ENCODE measurements around the gene SREK1.

DNA sequence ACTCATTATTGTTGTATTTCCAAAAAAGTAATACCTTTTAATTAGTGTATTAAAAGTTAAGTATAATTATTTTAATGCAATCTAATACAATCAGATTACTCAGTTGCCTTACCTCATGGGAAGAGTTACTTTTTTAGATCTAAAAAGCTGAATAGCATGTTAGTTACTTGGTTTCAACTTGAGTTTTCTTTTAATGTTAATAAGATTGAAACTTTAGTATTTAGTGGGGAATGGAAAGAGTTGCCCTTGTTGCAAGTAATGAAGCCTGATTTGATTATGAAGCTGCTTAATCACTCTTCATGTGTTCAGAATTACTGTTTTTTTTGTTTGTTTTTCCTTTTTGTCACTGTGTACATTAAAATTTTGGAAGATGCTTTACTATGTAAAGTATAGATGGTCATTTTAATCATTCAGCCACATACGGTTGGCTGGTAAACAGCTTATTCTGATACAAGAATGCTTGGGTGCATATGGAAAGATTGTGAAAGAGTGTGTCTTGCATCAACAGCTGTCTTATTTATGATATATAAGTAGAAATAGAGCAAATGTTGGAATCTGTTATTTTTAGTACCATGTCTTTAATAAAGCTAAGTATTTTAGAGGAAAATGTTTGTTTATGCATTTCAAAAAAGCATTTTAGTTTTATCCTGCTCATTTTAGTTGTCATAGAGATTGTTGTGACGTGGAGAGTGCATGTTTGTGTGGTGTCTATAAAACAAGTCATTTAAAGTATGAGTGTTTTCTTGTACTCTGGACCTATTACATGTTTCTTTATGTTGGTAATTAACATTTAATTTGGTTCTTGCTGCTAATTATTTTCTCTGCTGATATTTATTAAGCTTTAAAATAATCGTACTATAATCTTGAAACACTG lies 36.4 kb downstream of the SREK1 start:
- TF ChIP-seq, protein P1, sequence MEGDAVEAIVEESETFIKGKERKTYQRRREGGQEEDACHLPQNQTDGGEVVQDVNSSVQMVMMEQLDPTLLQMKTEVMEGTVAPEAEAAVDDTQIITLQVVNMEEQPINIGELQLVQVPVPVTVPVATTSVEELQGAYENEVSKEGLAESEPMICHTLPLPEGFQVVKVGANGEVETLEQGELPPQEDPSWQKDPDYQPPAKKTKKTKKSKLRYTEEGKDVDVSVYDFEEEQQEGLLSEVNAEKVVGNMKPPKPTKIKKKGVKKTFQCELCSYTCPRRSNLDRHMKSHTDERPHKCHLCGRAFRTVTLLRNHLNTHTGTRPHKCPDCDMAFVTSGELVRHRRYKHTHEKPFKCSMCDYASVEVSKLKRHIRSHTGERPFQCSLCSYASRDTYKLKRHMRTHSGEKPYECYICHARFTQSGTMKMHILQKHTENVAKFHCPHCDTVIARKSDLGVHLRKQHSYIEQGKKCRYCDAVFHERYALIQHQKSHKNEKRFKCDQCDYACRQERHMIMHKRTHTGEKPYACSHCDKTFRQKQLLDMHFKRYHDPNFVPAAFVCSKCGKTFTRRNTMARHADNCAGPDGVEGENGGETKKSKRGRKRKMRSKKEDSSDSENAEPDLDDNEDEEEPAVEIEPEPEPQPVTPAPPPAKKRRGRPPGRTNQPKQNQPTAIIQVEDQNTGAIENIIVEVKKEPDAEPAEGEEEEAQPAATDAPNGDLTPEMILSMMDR (IDR thresholded peaks at IDR 0.05), result no peak
- TF ChIP-seq, protein P2, sequence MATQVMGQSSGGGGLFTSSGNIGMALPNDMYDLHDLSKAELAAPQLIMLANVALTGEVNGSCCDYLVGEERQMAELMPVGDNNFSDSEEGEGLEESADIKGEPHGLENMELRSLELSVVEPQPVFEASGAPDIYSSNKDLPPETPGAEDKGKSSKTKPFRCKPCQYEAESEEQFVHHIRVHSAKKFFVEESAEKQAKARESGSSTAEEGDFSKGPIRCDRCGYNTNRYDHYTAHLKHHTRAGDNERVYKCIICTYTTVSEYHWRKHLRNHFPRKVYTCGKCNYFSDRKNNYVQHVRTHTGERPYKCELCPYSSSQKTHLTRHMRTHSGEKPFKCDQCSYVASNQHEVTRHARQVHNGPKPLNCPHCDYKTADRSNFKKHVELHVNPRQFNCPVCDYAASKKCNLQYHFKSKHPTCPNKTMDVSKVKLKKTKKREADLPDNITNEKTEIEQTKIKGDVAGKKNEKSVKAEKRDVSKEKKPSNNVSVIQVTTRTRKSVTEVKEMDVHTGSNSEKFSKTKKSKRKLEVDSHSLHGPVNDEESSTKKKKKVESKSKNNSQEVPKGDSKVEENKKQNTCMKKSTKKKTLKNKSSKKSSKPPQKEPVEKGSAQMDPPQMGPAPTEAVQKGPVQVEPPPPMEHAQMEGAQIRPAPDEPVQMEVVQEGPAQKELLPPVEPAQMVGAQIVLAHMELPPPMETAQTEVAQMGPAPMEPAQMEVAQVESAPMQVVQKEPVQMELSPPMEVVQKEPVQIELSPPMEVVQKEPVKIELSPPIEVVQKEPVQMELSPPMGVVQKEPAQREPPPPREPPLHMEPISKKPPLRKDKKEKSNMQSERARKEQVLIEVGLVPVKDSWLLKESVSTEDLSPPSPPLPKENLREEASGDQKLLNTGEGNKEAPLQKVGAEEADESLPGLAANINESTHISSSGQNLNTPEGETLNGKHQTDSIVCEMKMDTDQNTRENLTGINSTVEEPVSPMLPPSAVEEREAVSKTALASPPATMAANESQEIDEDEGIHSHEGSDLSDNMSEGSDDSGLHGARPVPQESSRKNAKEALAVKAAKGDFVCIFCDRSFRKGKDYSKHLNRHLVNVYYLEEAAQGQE (IDR thresholded peaks at IDR 0.05), result no peak
- TF ChIP-seq, protein P3, sequence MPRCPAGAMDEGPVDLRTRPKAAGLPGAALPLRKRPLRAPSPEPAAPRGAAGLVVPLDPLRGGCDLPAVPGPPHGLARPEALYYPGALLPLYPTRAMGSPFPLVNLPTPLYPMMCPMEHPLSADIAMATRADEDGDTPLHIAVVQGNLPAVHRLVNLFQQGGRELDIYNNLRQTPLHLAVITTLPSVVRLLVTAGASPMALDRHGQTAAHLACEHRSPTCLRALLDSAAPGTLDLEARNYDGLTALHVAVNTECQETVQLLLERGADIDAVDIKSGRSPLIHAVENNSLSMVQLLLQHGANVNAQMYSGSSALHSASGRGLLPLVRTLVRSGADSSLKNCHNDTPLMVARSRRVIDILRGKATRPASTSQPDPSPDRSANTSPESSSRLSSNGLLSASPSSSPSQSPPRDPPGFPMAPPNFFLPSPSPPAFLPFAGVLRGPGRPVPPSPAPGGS (IDR thresholded peaks at IDR 0.05), result no peak
- no peak for TF ChIP-seq CHD2 (IDR thresholded peaks at IDR 0.05; ENCODE audit: low read length, partially characterized antibody)
- TF ChIP-seq POLR2A (IDR thresholded peaks at IDR 0.05; ENCODE audit: low read length), result no peak
- TF ChIP-seq RCOR1 (IDR thresholded peaks at IDR 0.05; ENCODE audit: low read depth, low read length), result no peak
- TF ChIP-seq, protein P4, sequence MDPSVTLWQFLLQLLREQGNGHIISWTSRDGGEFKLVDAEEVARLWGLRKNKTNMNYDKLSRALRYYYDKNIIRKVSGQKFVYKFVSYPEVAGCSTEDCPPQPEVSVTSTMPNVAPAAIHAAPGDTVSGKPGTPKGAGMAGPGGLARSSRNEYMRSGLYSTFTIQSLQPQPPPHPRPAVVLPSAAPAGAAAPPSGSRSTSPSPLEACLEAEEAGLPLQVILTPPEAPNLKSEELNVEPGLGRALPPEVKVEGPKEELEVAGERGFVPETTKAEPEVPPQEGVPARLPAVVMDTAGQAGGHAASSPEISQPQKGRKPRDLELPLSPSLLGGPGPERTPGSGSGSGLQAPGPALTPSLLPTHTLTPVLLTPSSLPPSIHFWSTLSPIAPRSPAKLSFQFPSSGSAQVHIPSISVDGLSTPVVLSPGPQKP (IDR thresholded peaks at IDR 0.05; ENCODE audit: low read depth, low read length), result no peak
- TF ChIP-seq, protein P5, sequence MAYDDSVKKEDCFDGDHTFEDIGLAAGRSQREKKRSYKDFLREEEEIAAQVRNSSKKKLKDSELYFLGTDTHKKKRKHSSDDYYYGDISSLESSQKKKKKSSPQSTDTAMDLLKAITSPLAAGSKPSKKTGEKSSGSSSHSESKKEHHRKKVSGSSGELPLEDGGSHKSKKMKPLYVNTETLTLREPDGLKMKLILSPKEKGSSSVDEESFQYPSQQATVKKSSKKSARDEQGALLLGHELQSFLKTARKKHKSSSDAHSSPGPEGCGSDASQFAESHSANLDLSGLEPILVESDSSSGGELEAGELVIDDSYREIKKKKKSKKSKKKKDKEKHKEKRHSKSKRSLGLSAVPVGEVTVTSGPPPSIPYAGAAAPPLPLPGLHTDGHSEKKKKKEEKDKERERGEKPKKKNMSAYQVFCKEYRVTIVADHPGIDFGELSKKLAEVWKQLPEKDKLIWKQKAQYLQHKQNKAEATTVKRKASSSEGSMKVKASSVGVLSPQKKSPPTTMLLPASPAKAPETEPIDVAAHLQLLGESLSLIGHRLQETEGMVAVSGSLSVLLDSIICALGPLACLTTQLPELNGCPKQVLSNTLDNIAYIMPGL (CRISPR knock-in tag; IDR thresholded peaks at IDR 0.05; ENCODE audit: borderline replicate concordance), result no peak
- no peak for TF ChIP-seq RAD21 (conservative IDR thresholded peaks at IDR 0.05 in 1 of 2, IDR thresholded peaks at IDR 0.05 in 1 of 2)
- TF ChIP-seq SMC3 (IDR thresholded peaks at IDR 0.05), result no peak
- TF ChIP-seq, protein P6, sequence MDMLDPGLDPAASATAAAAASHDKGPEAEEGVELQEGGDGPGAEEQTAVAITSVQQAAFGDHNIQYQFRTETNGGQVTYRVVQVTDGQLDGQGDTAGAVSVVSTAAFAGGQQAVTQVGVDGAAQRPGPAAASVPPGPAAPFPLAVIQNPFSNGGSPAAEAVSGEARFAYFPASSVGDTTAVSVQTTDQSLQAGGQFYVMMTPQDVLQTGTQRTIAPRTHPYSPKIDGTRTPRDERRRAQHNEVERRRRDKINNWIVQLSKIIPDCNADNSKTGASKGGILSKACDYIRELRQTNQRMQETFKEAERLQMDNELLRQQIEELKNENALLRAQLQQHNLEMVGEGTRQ (IDR thresholded peaks at IDR 0.05), result no peak
- no peak for TF ChIP-seq SREBF2 (IDR thresholded peaks at IDR 0.05)
- no peak for TF ChIP-seq MYC (IDR thresholded peaks at IDR 0.05; ENCODE audit: borderline replicate concordance, low read length)
